ENCODE results near the gene CYLD.

CYLD gene

DNA sequence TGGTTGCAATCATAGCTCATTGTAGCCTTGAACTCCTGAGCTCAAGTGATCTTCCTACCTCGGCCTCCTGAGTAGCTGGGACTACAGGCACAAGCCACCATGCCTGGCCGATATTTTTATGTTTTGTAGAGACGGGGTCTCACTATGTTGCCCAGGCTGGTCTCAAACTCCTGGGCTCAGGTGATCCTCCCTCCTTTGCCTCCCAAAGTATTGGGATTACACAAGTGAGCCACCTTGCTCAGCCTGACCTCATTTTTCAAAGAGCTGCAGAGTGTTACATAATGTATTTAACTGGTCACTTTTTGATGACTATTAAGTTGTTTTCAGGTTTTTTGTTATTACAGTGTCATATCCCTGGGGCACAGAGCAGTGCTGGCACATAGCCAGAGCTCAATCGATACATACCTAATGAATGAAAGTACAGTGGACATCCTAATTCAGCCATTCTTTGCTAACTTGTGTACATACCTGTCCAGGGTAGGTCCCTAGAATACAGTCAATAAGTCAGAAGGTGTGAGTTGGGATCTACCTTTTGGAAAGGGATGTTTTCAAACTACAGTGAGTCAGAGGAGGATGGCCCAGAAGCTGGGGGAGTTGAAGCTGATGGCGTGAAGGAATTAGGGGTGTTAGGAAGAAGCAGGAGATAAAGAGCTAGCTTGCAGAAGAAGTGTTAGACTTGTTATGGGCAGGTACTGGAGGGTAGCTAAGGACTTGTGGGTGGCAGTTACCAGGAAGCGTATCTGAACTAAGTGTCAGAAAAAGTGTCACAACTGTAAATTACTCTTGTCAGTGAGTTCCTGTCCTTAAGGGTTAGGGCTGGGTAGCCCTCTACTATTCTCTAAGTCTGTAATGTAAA, 20.1 kb upstream of the CYLD start:
- Histone ChIP-seq H3K4me3 (ENCODE audit: low read depth in 1 of 5, low read length in 5 of 5) (no peak overlapping the region), H3K4me1 (ENCODE audit: control insufficient read depth in 5 of 5, insufficient read depth in 5 of 5, low read length in 5 of 5) (peaks cover 0 to 15% (median 6%) of the 10 kb centered on the region in 5 donors), H3K27ac (ENCODE audit: low read depth, low read length) (no peak overlapping the region), H3K36me3 (ENCODE audit: control insufficient read depth in 5 of 5, insufficient read depth in 5 of 5, low read length in 5 of 5) (peaks cover 0 to 8% (median 0%) of the 10 kb centered on the region in 5 donors), H3K9ac (ENCODE audit: low read length in 5 of 5) (no peak overlapping the region), H3K27me3 (ENCODE audit: control insufficient read depth in 5 of 5, insufficient read depth in 4 of 5, low read length in 5 of 5) (no peaks in the 10 kb centered on the region), H3K9me3 (ENCODE audit: control insufficient read depth in 5 of 5, low read length in 5 of 5) (peaks cover 0 to 3% (median 0%) of the 10 kb centered on the region in 5 donors)

DNA sequence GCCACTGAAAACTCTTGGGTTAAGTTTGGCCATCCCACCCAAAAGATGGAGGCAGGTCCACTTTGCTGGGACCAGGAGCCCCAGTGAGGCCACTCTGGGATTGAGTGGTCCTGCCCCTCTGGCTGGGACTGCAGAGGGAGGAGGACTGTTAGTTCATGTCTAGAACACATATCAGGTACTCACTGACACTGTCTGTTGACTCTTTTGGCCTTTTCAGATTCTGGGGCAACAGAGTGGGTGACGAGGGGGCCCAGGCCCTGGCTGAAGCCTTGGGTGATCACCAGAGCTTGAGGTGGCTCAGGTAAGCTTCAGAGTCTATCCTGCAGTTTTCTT, 19.5 kb upstream of the CYLD start:
- peaks cover 0 to 8% (median 0%) of the 10 kb centered on the region in 5 donors for H3K36me3 ChIP-seq (ENCODE audit: control insufficient read depth in 5 of 5, insufficient read depth in 5 of 5, low read length in 5 of 5)
- H3K9ac ChIP-seq (ENCODE audit: low read length in 5 of 5), result no peak overlapping the region
- H3K9me3 ChIP-seq (ENCODE audit: control insufficient read depth in 5 of 5, low read length in 5 of 5), result peaks cover 0 to 3% (median 0%) of the 10 kb centered on the region in 5 donors
- no peak overlapping the region for H3K4me3 ChIP-seq (ENCODE audit: low read depth in 1 of 5, low read length in 5 of 5)
- H3K4me1 ChIP-seq (ENCODE audit: control insufficient read depth in 5 of 5, insufficient read depth in 5 of 5, low read length in 5 of 5), result peaks cover 0 to 9% (median 2%) of the 10 kb centered on the region in 5 donors
- H3K27me3 ChIP-seq (ENCODE audit: control insufficient read depth in 5 of 5, insufficient read depth in 4 of 5, low read length in 5 of 5), result no peaks in the 10 kb centered on the region
- no peak overlapping the region for H3K27ac ChIP-seq (ENCODE audit: low read depth, low read length)

DNA sequence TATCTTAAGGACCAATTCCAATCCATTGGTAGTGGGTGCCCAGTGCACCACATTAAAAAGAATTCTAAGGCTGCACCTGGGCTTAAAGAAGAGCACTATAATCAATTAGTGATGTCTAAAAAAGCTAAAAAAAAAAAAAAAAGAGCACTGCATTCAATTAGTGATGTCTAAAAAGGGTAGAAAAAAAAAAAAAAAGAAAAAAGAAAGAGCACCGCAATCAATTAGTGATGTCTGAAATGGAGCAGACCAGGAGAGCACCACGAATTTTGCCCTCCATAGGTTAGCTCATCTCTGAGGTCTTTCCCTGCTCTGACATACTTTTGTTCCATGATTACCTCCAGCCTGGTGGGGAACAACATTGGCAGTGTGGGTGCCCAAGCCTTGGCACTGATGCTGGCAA, 18.9 kb upstream of the CYLD start:
- no peak overlapping the region for H3K4me3 ChIP-seq (ENCODE audit: low read depth in 1 of 5, low read length in 5 of 5)
- H3K9ac ChIP-seq (ENCODE audit: low read length in 5 of 5), result no peak overlapping the region
- H3K27ac ChIP-seq (ENCODE audit: low read depth, low read length), result no peak overlapping the region
- peaks cover 0 to 5% (median 0%) of the 10 kb centered on the region in 5 donors for H3K4me1 ChIP-seq (ENCODE audit: control insufficient read depth in 5 of 5, insufficient read depth in 5 of 5, low read length in 5 of 5)
- no peaks in the 10 kb centered on the region for H3K27me3 ChIP-seq (ENCODE audit: control insufficient read depth in 5 of 5, insufficient read depth in 4 of 5, low read length in 5 of 5)
- peaks cover 0 to 3% (median 0%) of the 10 kb centered on the region in 5 donors for H3K9me3 ChIP-seq (ENCODE audit: control insufficient read depth in 5 of 5, low read length in 5 of 5)
- peaks cover 0 to 8% (median 0%) of the 10 kb centered on the region in 5 donors for H3K36me3 ChIP-seq (ENCODE audit: control insufficient read depth in 5 of 5, insufficient read depth in 5 of 5, low read length in 5 of 5)

DNA sequence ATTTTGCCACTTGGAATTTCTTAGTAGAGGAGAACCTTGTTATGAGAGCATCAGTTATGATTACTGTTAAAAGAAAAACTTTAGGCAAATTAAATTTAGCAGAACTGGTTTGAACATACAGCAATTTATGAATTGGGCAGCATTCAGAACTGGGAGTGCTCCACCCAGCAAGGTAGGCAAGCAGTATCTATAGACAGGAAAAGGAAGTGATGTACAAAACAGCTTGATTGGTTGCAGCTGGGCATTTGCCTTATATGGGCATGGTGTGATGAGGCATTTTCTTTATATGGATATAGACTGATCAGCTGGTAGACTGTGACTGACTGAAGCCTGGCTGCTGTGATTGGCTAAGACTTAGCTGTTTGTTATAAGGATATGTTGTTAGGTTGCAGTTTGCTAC, 17.6 kb upstream of the CYLD start:
- no peaks in the 10 kb centered on the region for H3K27me3 ChIP-seq (ENCODE audit: control insufficient read depth in 5 of 5, insufficient read depth in 4 of 5, low read length in 5 of 5)
- no peak overlapping the region for H3K9ac ChIP-seq (ENCODE audit: low read length in 5 of 5)
- no peak overlapping the region for H3K27ac ChIP-seq (ENCODE audit: low read depth, low read length)
- no peak overlapping the region for H3K4me3 ChIP-seq (ENCODE audit: low read depth in 1 of 5, low read length in 5 of 5)
- peaks cover 0 to 3% (median 0%) of the 10 kb centered on the region in 5 donors for H3K4me1 ChIP-seq (ENCODE audit: control insufficient read depth in 5 of 5, insufficient read depth in 5 of 5, low read length in 5 of 5)
- H3K9me3 ChIP-seq (ENCODE audit: control insufficient read depth in 5 of 5, low read length in 5 of 5), result peaks cover 0 to 3% (median 0%) of the 10 kb centered on the region in 5 donors
- peaks cover 0 to 11% (median 0%) of the 10 kb centered on the region in 5 donors for H3K36me3 ChIP-seq (ENCODE audit: control insufficient read depth in 5 of 5, insufficient read depth in 5 of 5, low read length in 5 of 5)

DNA sequence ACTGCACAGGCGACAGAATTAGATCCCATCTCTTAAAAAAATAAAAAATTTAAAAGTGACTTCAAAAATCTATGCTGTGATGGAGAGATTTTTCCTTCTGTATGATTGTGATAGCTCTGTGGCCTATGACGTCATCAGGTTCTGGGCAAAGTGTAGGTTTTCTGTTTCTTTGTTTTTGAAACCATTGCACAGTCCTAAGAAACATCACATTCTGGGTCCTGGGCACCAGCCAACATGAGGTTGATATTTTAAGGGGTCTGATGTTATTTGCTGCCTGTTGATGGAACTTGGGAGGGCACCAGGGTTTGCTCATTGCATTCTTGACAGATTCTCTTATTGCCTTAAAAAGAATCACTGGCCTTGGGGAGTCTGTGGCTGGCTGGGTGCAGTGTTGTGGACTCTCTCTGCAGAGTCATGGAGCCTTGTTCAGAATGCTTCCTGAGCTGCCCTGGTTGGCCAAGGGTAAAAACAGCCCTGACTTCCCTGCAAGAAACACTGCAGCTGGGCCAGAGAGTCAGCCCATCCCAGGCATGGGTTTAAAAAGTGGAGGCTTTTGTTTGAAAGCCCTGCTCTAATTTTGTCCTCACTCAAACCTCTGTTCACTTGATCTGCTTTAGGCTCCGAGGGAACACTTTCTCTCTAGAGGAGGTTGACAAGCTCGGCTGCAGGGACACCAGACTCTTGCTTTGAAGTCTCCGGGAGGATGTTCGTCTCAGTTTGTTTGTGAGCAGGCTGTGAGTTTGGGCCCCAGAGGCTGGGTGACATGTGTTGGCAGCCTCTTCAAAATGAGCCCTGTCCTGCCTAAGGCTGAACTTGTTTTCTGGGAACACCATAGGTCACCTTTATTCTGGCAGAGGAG, 10.5 kb upstream of the CYLD start:
- no peak overlapping the region for H3K27ac ChIP-seq (ENCODE audit: low read depth, low read length)
- peaks cover 0 to 7% (median 0%) of the 10 kb centered on the region in 5 donors for H3K36me3 ChIP-seq (ENCODE audit: control insufficient read depth in 5 of 5, insufficient read depth in 5 of 5, low read length in 5 of 5)
- H3K4me1 ChIP-seq (ENCODE audit: control insufficient read depth in 5 of 5, insufficient read depth in 5 of 5, low read length in 5 of 5), result no peaks in the 10 kb centered on the region
- no peak overlapping the region for H3K9ac ChIP-seq (ENCODE audit: low read length in 5 of 5)
- no peaks in the 10 kb centered on the region for H3K9me3 ChIP-seq (ENCODE audit: control insufficient read depth in 5 of 5, low read length in 5 of 5)
- no peak overlapping the region for H3K4me3 ChIP-seq (ENCODE audit: low read depth in 1 of 5, low read length in 5 of 5)
- H3K27me3 ChIP-seq (ENCODE audit: control insufficient read depth in 5 of 5, insufficient read depth in 4 of 5, low read length in 5 of 5), result no peaks in the 10 kb centered on the region

DNA sequence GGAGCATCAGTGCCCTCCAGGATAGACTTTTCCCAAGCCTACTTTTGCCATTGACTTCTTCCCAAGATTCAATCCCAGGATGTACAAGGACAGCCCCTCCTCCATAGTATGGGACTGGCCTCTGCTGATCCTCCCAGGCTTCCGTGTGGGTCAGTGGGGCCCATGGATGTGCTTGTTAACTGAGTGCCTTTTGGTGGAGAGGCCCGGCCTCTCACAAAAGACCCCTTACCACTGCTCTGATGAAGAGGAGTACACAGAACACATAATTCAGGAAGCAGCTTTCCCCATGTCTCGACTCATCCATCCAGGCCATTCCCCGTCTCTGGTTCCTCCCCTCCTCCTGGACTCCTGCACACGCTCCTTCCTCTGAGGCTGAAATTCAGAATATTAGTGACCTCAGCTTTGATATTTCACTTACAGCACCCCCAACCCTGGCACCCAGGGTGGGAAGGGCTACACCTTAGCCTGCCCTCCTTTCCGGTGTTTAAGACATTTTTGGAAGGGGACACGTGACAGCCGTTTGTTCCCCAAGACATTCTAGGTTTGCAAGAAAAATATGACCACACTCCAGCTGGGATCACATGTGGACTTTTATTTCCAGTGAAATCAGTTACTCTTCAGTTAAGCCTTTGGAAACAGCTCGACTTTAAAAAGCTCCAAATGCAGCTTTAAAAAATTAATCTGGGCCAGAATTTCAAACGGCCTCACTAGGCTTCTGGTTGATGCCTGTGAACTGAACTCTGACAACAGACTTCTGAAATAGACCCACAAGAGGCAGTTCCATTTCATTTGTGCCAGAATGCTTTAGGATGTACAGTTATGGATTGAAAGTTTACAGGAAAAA, 9.7 kb upstream of the CYLD start:
- Histone ChIP-seq H3K36me3 (ENCODE audit: control insufficient read depth in 5 of 5, insufficient read depth in 5 of 5, low read length in 5 of 5) (peaks cover 0 to 7% (median 0%) of the 10 kb centered on the region in 5 donors), H3K9me3 (ENCODE audit: control insufficient read depth in 5 of 5, low read length in 5 of 5) (no peaks in the 10 kb centered on the region), H3K27me3 (ENCODE audit: control insufficient read depth in 5 of 5, insufficient read depth in 4 of 5, low read length in 5 of 5) (no peaks in the 10 kb centered on the region), H3K27ac (ENCODE audit: low read depth, low read length) (no peak overlapping the region), H3K4me3 (ENCODE audit: low read depth in 1 of 5, low read length in 5 of 5) (no peak overlapping the region), H3K9ac (ENCODE audit: low read length in 5 of 5) (no peak overlapping the region), H3K4me1 (ENCODE audit: control insufficient read depth in 5 of 5, insufficient read depth in 5 of 5, low read length in 5 of 5) (no peaks in the 10 kb centered on the region)

DNA sequence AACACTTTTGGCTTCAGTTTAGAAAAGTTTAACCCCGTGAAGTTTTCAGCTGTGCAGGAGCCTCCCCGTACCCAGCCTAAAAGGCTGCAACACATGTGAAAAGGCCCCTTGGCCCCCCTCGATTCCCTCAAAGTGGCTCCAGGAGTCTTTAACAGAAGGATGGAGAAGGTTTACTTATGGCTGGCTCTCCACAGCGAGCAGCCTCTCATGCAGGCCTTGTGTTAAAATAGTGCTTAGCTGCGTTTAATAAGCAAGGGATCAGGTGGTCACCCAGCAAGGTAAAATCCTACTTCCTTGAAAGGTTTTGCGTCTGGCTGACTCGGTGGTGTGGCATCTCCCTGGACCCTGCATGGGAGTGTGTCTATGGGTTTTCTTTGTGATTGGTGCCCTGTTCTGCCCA, 8.4 kb upstream of the CYLD start:
- no peaks in the 10 kb centered on the region for H3K4me1 ChIP-seq (ENCODE audit: control insufficient read depth in 5 of 5, insufficient read depth in 5 of 5, low read length in 5 of 5)
- H3K27ac ChIP-seq (ENCODE audit: low read depth, low read length), result no peak overlapping the region
- no peaks in the 10 kb centered on the region for H3K27me3 ChIP-seq (ENCODE audit: control insufficient read depth in 5 of 5, insufficient read depth in 4 of 5, low read length in 5 of 5)
- H3K36me3 ChIP-seq (ENCODE audit: control insufficient read depth in 5 of 5, insufficient read depth in 5 of 5, low read length in 5 of 5), result peaks cover 0 to 7% (median 0%) of the 10 kb centered on the region in 5 donors
- no peak overlapping the region for H3K4me3 ChIP-seq (ENCODE audit: low read depth in 1 of 5, low read length in 5 of 5)
- H3K9me3 ChIP-seq (ENCODE audit: control insufficient read depth in 5 of 5, low read length in 5 of 5), result no peaks in the 10 kb centered on the region
- no peak overlapping the region for H3K9ac ChIP-seq (ENCODE audit: low read length in 5 of 5)

DNA sequence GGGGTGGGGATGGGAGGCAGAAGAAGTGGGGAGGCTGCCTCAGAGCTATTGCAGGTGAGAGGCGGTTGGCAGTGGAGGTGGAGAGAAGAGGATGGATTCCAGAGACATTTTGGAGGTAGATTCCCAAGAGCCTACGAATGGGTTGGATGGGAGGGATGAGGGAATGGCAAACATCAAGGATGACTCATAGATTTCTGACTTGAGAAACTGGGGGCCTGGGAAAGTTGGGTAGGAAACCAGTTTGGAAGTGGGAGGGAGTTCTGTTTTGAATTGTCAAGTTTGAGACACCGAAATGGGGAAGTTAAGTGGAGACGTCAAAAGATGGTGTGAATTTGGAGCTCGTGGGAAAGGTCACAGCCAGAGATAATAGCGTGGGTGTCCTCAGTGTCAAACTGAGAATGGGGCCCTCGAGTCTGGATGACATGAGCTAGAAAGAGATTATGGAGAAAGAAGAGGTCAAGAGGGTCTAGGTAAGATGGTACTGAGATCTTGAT, 6.2 kb upstream of the CYLD start:
- Histone ChIP-seq H3K27ac (ENCODE audit: low read depth, low read length) (no peak overlapping the region), H3K9ac (ENCODE audit: low read length in 5 of 5) (no peak overlapping the region), H3K4me3 (ENCODE audit: low read depth in 1 of 5, low read length in 5 of 5) (no peak overlapping the region), H3K9me3 (ENCODE audit: control insufficient read depth in 5 of 5, low read length in 5 of 5) (no peaks in the 10 kb centered on the region), H3K36me3 (ENCODE audit: control insufficient read depth in 5 of 5, insufficient read depth in 5 of 5, low read length in 5 of 5) (peaks cover 0 to 4% (median 0%) of the 10 kb centered on the region in 5 donors), H3K4me1 (ENCODE audit: control insufficient read depth in 5 of 5, insufficient read depth in 5 of 5, low read length in 5 of 5) (no peaks in the 10 kb centered on the region), H3K27me3 (ENCODE audit: control insufficient read depth in 5 of 5, insufficient read depth in 4 of 5, low read length in 5 of 5) (no peaks in the 10 kb centered on the region)

DNA sequence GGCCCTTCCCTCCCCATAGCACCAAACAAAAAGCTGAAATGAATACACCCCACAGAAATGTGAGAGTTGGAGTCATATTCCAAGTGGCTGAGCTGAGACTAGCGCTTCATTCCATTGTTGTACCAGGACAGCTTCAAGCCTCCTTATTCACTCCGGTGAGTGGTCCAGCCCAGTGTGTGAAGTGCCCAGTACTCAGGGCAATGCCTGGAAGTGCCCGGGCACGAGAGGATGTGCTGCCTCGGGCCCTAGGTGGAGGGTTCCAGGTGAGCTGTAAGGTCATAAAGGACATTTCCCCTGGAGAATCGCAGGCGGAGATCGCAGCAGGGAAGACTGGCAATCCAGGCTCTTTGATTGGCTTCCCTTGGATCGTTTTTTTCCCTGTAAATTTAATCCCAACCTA, 5.4 kb upstream of the CYLD start:
- Histone ChIP-seq H3K4me1 (ENCODE audit: control insufficient read depth in 5 of 5, insufficient read depth in 5 of 5, low read length in 5 of 5) (peaks cover 0 to 7% (median 6%) of the 10 kb centered on the region in 5 donors), H3K36me3 (ENCODE audit: control insufficient read depth in 5 of 5, insufficient read depth in 5 of 5, low read length in 5 of 5) (peaks cover 0 to 4% (median 0%) of the 10 kb centered on the region in 5 donors), H3K9me3 (ENCODE audit: control insufficient read depth in 5 of 5, low read length in 5 of 5) (no peaks in the 10 kb centered on the region), H3K9ac (ENCODE audit: low read length in 5 of 5) (no peak overlapping the region), H3K27me3 (ENCODE audit: control insufficient read depth in 5 of 5, insufficient read depth in 4 of 5, low read length in 5 of 5) (no peaks in the 10 kb centered on the region), H3K27ac (ENCODE audit: low read depth, low read length) (no peak overlapping the region), H3K4me3 (ENCODE audit: low read depth in 1 of 5, low read length in 5 of 5) (no peak overlapping the region)

All from subcutaneous abdominal adipose tissue (tissue), 5 donors.